Posterior cingulate gyrus (tissue), 11 donors: ENCODE results near the gene MALRD1.

Experiments used
- DNase-seq, 10 donors: peaks; one replicate each; pipeline versions ENCODE4 v3.0.0 to v3.0.0-alpha.2; 2020 to 2021; ENCODE audit warnings: mixed read lengths in 3 of 10
- intact Hi-C: fragments of 100-400 bp; cut with DNase I; formaldehyde crosslinking; loops from one replicate; pipeline ENCODE4 v1.15.1; 2023

The MALRD1 gene

GRCh38 chr10:19329475-19329874 is 280.9 kb downstream of the MALRD1 start:
- intact Hi-C loops: no loop called here
- DNase-seq: no peak

- no peak for DNase-seq
- intact Hi-C loops: no loop called here
Measured at GRCh38 chr10:19332304-19332703, 283.7 kb downstream of the MALRD1 start.

GRCh38 chr10:19333631-19334030 is 285.0 kb downstream of the MALRD1 start:
- DNase-seq: no peak
- intact Hi-C loops: no loop called here

GRCh38 chr10:19347621-19348020 is 299.0 kb downstream of the MALRD1 start:
- intact Hi-C loops: no loop called here

GRCh38 chr10:19367176-19367575 is 318.6 kb downstream of the MALRD1 start:
- DNase-seq: no peak
- intact Hi-C loops: no loop called here

More at GRCh38 chr10:19347621-19348020, 299.0 kb downstream of the MALRD1 start:
- DNase-seq: no peak

- no peak for DNase-seq
- intact Hi-C loops: no loop called here
Measured at GRCh38 chr10:19373988-19374387, 325.4 kb downstream of the MALRD1 start.

- intact Hi-C loops: no loop called here
- no peak for DNase-seq
Measured at GRCh38 chr10:19385846-19386450, 337.3 kb downstream of the MALRD1 start.

GRCh38 chr10:19408924-19409323 is 360.3 kb downstream of the MALRD1 start:
- no peak for DNase-seq
- intact Hi-C loops: no loop called here

GRCh38 chr10:19411119-19411518 is 362.5 kb downstream of the MALRD1 start:
- intact Hi-C loops: loop anchor here (5.0 kb wide), 2 partner anchors 376 to 1446 kb away; no protein-coding TSS in a partner anchor
- DNase-seq: no peak

GRCh38 chr10:19412531-19412930 is 363.9 kb downstream of the MALRD1 start:
- intact Hi-C loops: loop anchor here (2.0 to 5.0 kb wide), 3 partner anchors 375 to 1445 kb away; no protein-coding TSS in a partner anchor
- no peak for DNase-seq

- intact Hi-C loops: no loop called here
- no peak for DNase-seq
Measured at GRCh38 chr10:19416164-19416563, 367.6 kb downstream of the MALRD1 start.

- intact Hi-C loops: no loop called here
- no peak for DNase-seq
Measured at GRCh38 chr10:19417740-19418139, 369.1 kb downstream of the MALRD1 start.

- no peak for DNase-seq
- intact Hi-C loops: no loop called here
Measured at GRCh38 chr10:19421674-19422073, 373.1 kb downstream of the MALRD1 start.

- intact Hi-C loops: no loop called here
- DNase-seq: no peak
Measured at GRCh38 chr10:19426034-19426433, 377.4 kb downstream of the MALRD1 start.

GRCh38 chr10:19431622-19432351 is 383.2 kb downstream of the MALRD1 start:
- intact Hi-C loops: no loop called here
- no peak for DNase-seq

- intact Hi-C loops: no loop called here
- DNase-seq: no peak
Measured at GRCh38 chr10:19449860-19450259, 401.3 kb downstream of the MALRD1 start.

- no peak for DNase-seq
- intact Hi-C loops: no loop called here
Measured at GRCh38 chr10:19451356-19451755, 402.8 kb downstream of the MALRD1 start.

- DNase-seq: no peak
- intact Hi-C loops: no loop called here
Measured at GRCh38 chr10:19451937-19452336, 403.3 kb downstream of the MALRD1 start.

- DNase-seq: no peak
- intact Hi-C loops: no loop called here
Measured at GRCh38 chr10:19453967-19454366, 405.4 kb downstream of the MALRD1 start.

- intact Hi-C loops: no loop called here
- no peak for DNase-seq
Measured at GRCh38 chr10:19461588-19461987, 413.0 kb downstream of the MALRD1 start.

GRCh38 chr10:19466709-19467108 is 418.1 kb downstream of the MALRD1 start:
- intact Hi-C loops: no loop called here
- DNase-seq: no peak

- DNase-seq: no peak
- intact Hi-C loops: no loop called here
Measured at GRCh38 chr10:19468413-19468812, 419.8 kb downstream of the MALRD1 start.
